Measurements from ENCODE around the gene SLCO4A1.

- TF ChIP-seq POLR2A (IDR thresholded peaks at IDR 0.05) (no peak), CTCF (IDR thresholded peaks at IDR 0.05) (no peak)
Observed at GRCh38 chr20:62617711-62618483, 24.4 kb upstream of the SLCO4A1 start.

Measured in uterus (tissue), 2 donors.